Mesenchymal stem cell (in vitro differentiated cells and primary cell): ENCODE results near the gene CNBD2.

ENCODE experiments used
- DNase-seq: peaks from one replicate; pipeline ENCODE4 v3.0.0-alpha.2; 2013
- H2AFZ ChIP-seq: one replicate; pipeline ENCODE4 v1.6.1; 2013; ENCODE audit warnings: low read depth, mild to moderate bottlenecking, control low read depth, inconsistent platforms, low read length, moderate library complexity
- H2AK5ac ChIP-seq: 2 replicates; pipeline ENCODE4 v1.6.1; 2013; ENCODE audit warnings: low read length, moderate library complexity, mild to moderate bottlenecking, inconsistent platforms; ENCODE audit not compliant: severe bottlenecking
- H2BK120ac ChIP-seq: one replicate; pipeline ENCODE4 v1.6.1; 2013; ENCODE audit warnings: low read depth, mild to moderate bottlenecking, inconsistent platforms, low read length, moderate library complexity
- H2BK12ac ChIP-seq, 2 experiments: one replicate each; pipeline ENCODE4 v1.6.1; 2013; ENCODE audit warnings: inconsistent platforms in 2 of 2, low read length in 2 of 2, mild to moderate bottlenecking in 2 of 2, moderate library complexity in 2 of 2, control low read depth in 1 of 2
- H2BK15ac ChIP-seq: one replicate; pipeline ENCODE4 v1.6.1; 2013; ENCODE audit warnings: mild to moderate bottlenecking, low read depth, inconsistent platforms; ENCODE audit not compliant: poor library complexity, severe bottlenecking
- H2BK5ac ChIP-seq: 2 replicates; pipeline ENCODE4 v1.6.1; 2013; ENCODE audit warnings: low read depth, mild to moderate bottlenecking, low read length, control low read depth, inconsistent platforms; ENCODE audit not compliant: poor library complexity, severe bottlenecking
- H3K14ac ChIP-seq, 2 experiments: one replicate each; pipeline ENCODE4 v1.6.1; 2013; ENCODE audit warnings: inconsistent platforms in 2 of 2, low read length in 2 of 2, control low read depth in 1 of 2, mild to moderate bottlenecking in 1 of 2, moderate library complexity in 1 of 2
- H3K18ac ChIP-seq, 2 experiments: one replicate each; pipeline ENCODE4 v1.6.1; 2013; ENCODE audit warnings: inconsistent platforms in 2 of 2, low read length in 2 of 2, control low read depth in 1 of 2, low read depth in 1 of 2, mild to moderate bottlenecking in 1 of 2
- H3K23ac ChIP-seq, 2 experiments: one replicate each; pipeline ENCODE4 v1.6.1; 2013; ENCODE audit warnings: inconsistent platforms in 2 of 2, low read length in 2 of 2, mild to moderate bottlenecking in 2 of 2, moderate library complexity in 2 of 2, control low read depth in 1 of 2
- H3K27ac ChIP-seq: 2 replicates; pipeline ENCODE4 v1.5.1; 2013; ENCODE audit warnings: mild to moderate bottlenecking, moderate library complexity, low read length, control low read depth, inconsistent platforms; ENCODE audit not compliant: poor library complexity, severe bottlenecking
- H3K27me3 ChIP-seq, 2 experiments: 2 replicates each; pipeline versions ENCODE4 v1.6.1 to v1.7.0; 2013; ENCODE audit warnings: low read length in 2 of 2, mild to moderate bottlenecking in 2 of 2, moderate library complexity in 2 of 2, control low read depth in 1 of 2, inconsistent platforms in 1 of 2; ENCODE audit not compliant: control insufficient read depth in 1 of 2, insufficient read depth in 1 of 2
- H3K36me3 ChIP-seq, 2 experiments: 2 replicates each; pipeline versions ENCODE4 v1.6.1 to v1.7.0; 2013; ENCODE audit warnings: low read length in 2 of 2, control low read depth in 1 of 2, inconsistent platforms in 1 of 2, low read depth in 1 of 2, mild to moderate bottlenecking in 1 of 2; ENCODE audit not compliant: insufficient read depth in 2 of 2, control insufficient read depth in 1 of 2
- H3K4ac ChIP-seq, 2 experiments: one replicate each; pipeline ENCODE4 v1.6.1; 2013; ENCODE audit warnings: inconsistent platforms in 2 of 2, low read length in 2 of 2, mild to moderate bottlenecking in 2 of 2, moderate library complexity in 2 of 2, control low read depth in 1 of 2, low read depth in 1 of 2
- H3K4me1 ChIP-seq: 2 replicates; pipeline ENCODE4 v1.6.1; 2013; ENCODE audit warnings: low read depth, low read length, control low read depth; ENCODE audit not compliant: control insufficient read depth, insufficient read depth
- H3K4me2 ChIP-seq: 2 replicates; pipeline ENCODE4 v1.6.1; 2013; ENCODE audit warnings: low read length, mild to moderate bottlenecking, inconsistent platforms; ENCODE audit not compliant: poor library complexity, severe bottlenecking
- H3K4me3 ChIP-seq, 2 experiments: 2 replicates each; pipeline versions ENCODE4 v1.5.1 to v1.7.0; 2013; ENCODE audit warnings: low read length in 2 of 2, mild to moderate bottlenecking in 2 of 2, control low read depth in 1 of 2, low read depth in 1 of 2; ENCODE audit not compliant: insufficient read depth in 1 of 2
- H3K79me1 ChIP-seq: replicated peaks from 2 replicates; pipeline ENCODE4 v1.6.1; 2013; ENCODE audit warnings: mild to moderate bottlenecking, control low read depth, low read length, inconsistent platforms; ENCODE audit not compliant: poor library complexity, severe bottlenecking
- H3K9ac ChIP-seq: 2 replicates; pipeline ENCODE4 v1.7.0; 2013; ENCODE audit warnings: mild to moderate bottlenecking, low read length, moderate library complexity
- H3K9me3 ChIP-seq: 2 replicates; pipeline ENCODE4 v1.7.0; 2013; ENCODE audit warnings: mild to moderate bottlenecking, low read length; ENCODE audit not compliant: control insufficient read depth
- H4K8ac ChIP-seq: one replicate; pipeline ENCODE4 v1.6.1; 2013; ENCODE audit warnings: inconsistent platforms, mild to moderate bottlenecking, low read length, moderate library complexity
- H4K91ac ChIP-seq: one replicate; pipeline ENCODE4 v1.6.1; 2013; ENCODE audit warnings: mild to moderate bottlenecking, low read length, inconsistent platforms
- WGBS: methylation state at CpG from one replicate; pipeline ENCODE4 v1.1.7; 2013; ENCODE audit warnings: mixed read lengths; 5-methylcytosine and 5-hydroxymethylcytosine counted together

The CNBD2 gene

DNA sequence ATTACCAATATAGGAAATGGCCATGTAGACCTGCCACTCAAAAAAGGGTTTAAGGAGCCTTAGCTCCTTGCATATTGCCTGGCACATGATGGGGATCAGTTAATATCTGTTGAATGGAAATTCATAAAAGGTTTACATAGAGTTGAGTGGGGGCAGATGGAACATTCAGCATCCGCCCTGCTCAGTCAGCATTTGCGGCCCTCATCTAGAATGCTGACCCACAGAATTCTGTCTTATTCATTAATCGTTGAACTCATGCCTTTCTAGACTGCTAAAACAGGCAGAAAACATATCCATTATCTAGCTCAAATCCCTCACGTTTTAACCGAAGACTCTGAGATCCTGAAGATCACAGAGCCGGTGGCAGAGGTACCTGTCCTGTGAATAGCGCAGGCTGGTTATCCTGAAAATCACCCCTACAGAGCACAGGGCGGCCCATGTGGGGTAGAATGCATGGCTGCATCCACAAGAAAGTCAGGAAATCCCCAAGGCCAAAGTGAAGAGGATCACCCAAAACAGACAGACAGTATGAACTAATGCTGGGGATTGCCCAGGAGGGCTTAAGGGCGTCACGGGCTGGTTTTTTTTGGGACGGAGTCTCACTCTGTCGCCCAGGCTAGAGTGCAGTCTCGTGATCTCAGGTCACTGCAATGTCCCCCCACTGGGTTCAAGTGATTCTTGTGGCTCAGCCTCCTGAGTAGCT lies 59.9 kb downstream of the CNBD2 start:
- Histone ChIP-seq H3K9me3 (no peaks in the 10 kb centered on the region), H3K18ac (no peak overlapping the region), H3K27me3 (peaks cover 2 to 5% of the 10 kb centered on the region in 2 experiments), H2BK5ac (no peak overlapping the region), H4K91ac (no peak overlapping the region), H3K23ac (no peak overlapping the region), H3K4me3 (no peak overlapping the region), H2BK15ac (no peak overlapping the region), H3K36me3 (no peaks in the 10 kb centered on the region), H3K9ac (no peak overlapping the region), H2AFZ (no peak overlapping the region), H2BK12ac (no peak overlapping the region), H3K4me2 (no peak overlapping the region), H2AK5ac (no peak overlapping the region), H4K8ac (no peak overlapping the region), H3K4me1 (no peaks in the 10 kb centered on the region), H3K79me1 (no peaks in the 10 kb centered on the region), H3K14ac (no peak overlapping the region), H3K4ac (no peak overlapping the region), H3K27ac (no peak overlapping the region), H2BK120ac (no peak overlapping the region)
- no peak for DNase-seq
- WGBS = 89% methylated on average over 13 of the region's 13 CpGs

DNA sequence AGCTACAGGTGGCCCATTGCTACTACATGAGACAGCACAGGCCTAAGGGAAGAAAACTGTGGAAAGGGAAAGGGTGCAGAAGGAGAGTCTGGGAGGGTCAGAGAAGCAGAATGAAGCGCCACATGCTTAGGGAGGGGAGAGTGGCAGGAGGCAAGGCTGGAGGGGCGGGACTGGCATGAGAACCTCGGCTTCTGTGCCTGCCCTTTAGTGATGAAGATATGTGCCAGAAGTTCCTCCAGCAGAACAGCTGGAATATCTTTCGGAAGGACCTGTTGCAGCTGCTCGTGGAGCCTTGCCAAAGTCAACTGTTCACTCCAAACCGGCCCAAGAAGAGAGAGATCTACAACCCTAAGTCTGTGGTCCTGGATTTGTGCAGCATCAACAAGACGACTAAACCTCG lies 61.8 kb downstream of the CNBD2 start:
- Histone ChIP-seq H4K91ac (no peak overlapping the region), H3K79me1 (peaks cover 2% of the 10 kb centered on the region), H2AFZ (no peak overlapping the region), H2BK5ac (no peak overlapping the region), H3K9ac (no peak overlapping the region), H2BK12ac (no peak overlapping the region), H3K18ac (no peak overlapping the region), H3K36me3 (no peaks in the 10 kb centered on the region), H3K23ac (no peak overlapping the region), H3K9me3 (no peaks in the 10 kb centered on the region), H3K4me1 (no peaks in the 10 kb centered on the region), H2AK5ac (no peak overlapping the region), H2BK15ac (no peak overlapping the region), H3K27ac (no peak overlapping the region), H3K4me3 (no peak overlapping the region), H3K4me2 (no peak overlapping the region), H3K4ac (no peak overlapping the region), H3K14ac (no peak overlapping the region), H2BK120ac (no peak overlapping the region), H3K27me3 (peaks cover 2 to 5% of the 10 kb centered on the region in 2 experiments), H4K8ac (no peak overlapping the region)
- 74% methylated on average over 6 of the region's 8 CpGs for WGBS
- no peak for DNase-seq

GRCh38 chr20:36031806-36032205 lies 63.4 kb downstream of the CNBD2 start:
- 93% methylated on average over 3 of the region's 3 CpGs for WGBS
- no peak overlapping the region for H3K18ac ChIP-seq
- H2BK5ac ChIP-seq = no peak overlapping the region
- H3K9me3 ChIP-seq = no peaks in the 10 kb centered on the region
- DNase-seq = no peak
- peaks cover 9% of the 10 kb centered on the region for H3K4me1 ChIP-seq
- H3K27ac ChIP-seq = no peak overlapping the region
- no peak overlapping the region for H3K4me2 ChIP-seq
- H3K79me1 ChIP-seq = peaks cover 2% of the 10 kb centered on the region
- H3K9ac ChIP-seq = no peak overlapping the region
- H3K4ac ChIP-seq = no peak overlapping the region
- H2BK15ac ChIP-seq = no peak overlapping the region
- H3K27me3 ChIP-seq = peaks cover 0 to 2% of the 10 kb centered on the region in 2 experiments
- no peak overlapping the region for H2AK5ac ChIP-seq
- H3K36me3 ChIP-seq = no peaks in the 10 kb centered on the region
- no peak overlapping the region for H4K8ac ChIP-seq
- no peak overlapping the region for H2AFZ ChIP-seq
- H3K4me3 ChIP-seq = no peak overlapping the region
- H3K23ac ChIP-seq = no peak overlapping the region
- H2BK12ac ChIP-seq = no peak overlapping the region
- no peak overlapping the region for H4K91ac ChIP-seq
- no peak overlapping the region for H3K14ac ChIP-seq
- H2BK120ac ChIP-seq = no peak overlapping the region

GRCh38 chr20:36034875-36035274 lies 66.5 kb downstream of the CNBD2 start:
- Histone ChIP-seq H3K27ac (no peak overlapping the region), H3K4me1 (peaks cover 10% of the 10 kb centered on the region), H3K36me3 (no peaks in the 10 kb centered on the region), H3K9me3 (no peaks in the 10 kb centered on the region), H3K27me3 (no peaks in the 10 kb centered on the region), H4K8ac (no peak overlapping the region), H3K79me1 (peaks cover 5% of the 10 kb centered on the region), H2AFZ (no peak overlapping the region), H2BK5ac (no peak overlapping the region), H3K23ac (no peak overlapping the region), H2BK15ac (no peak overlapping the region), H4K91ac (no peak overlapping the region), H3K4me2 (no peak overlapping the region), H3K4me3 (no peak overlapping the region), H3K4ac (no peak overlapping the region), H3K18ac (no peak overlapping the region), H3K9ac (no peak overlapping the region), H3K14ac (no peak overlapping the region), H2BK12ac (no peak overlapping the region), H2AK5ac (no peak overlapping the region), H2BK120ac (no peak overlapping the region)
- DNase-seq = no peak
- WGBS = 94% methylated on average over 4 of the region's 4 CpGs
